Smooth muscle cell (in vitro differentiated cells): Measurements from ENCODE around the gene B3GNT4. TPM values are rescaled to one million over a fixed set of nuclear protein-coding genes. Genes with fewer than 3 reads are reported as not detected.
A peak's percentile ranks its signal among the peaks of the same experiment; 100 is the strongest.

Source experiments
- DNase-seq: peaks from one replicate; lab custom pipeline; 2025; ENCODE audit not compliant: unreplicated experiment; lab: John Stamatoyannopoulos, UW
- H2AFZ ChIP-seq: fragments of 200-600 bp; sonication (generic); 2 replicates; pipeline ENCODE4 v1.6.0; 2016; ENCODE audit warnings: antibody characterized with exemption, low read depth, mild to moderate bottlenecking
- H3F3A ChIP-seq: fragments of 200-600 bp; sonication (generic); 2 replicates; pipeline ENCODE4 v1.6.0; 2017; ENCODE audit warnings: antibody characterized with exemption, low read depth
- H3K27ac ChIP-seq: fragments of 200-600 bp; sonication (generic); 2 replicates; pipeline ENCODE4 v1.5.1; 2016; ENCODE audit warnings: low read depth, mild to moderate bottlenecking
- H3K27me3 ChIP-seq: fragments of 200-600 bp; sonication (generic); 2 replicates; pipeline ENCODE4 v1.6.1; 2016; ENCODE audit warnings: low read depth, mild to moderate bottlenecking
- H3K36me3 ChIP-seq: fragments of 200-600 bp; sonication (generic); 2 replicates; pipeline ENCODE4 v1.5.1; 2016; ENCODE audit warnings: low read depth
- H3K4me1 ChIP-seq: fragments of 200-600 bp; sonication (generic); 2 replicates; pipeline ENCODE4 v1.5.1; 2016; ENCODE audit warnings: low read depth
- H3K4me2 ChIP-seq: fragments of 200-600 bp; sonication (generic); 2 replicates; pipeline ENCODE4 v1.6.0; 2016; ENCODE audit warnings: mild to moderate bottlenecking
- H3K4me3 ChIP-seq: fragments of 200-600 bp; sonication (generic); 2 replicates; pipeline ENCODE4 v1.5.1; 2016; ENCODE audit warnings: mild to moderate bottlenecking
- H3K79me2 ChIP-seq: fragments of 200-600 bp; sonication (generic); 2 replicates; pipeline ENCODE4 v1.6.0; 2016; ENCODE audit warnings: low read depth, mild to moderate bottlenecking
- H3K9ac ChIP-seq: fragments of 200-600 bp; sonication (generic); 2 replicates; pipeline ENCODE4 v1.6.0; 2016; ENCODE audit warnings: low read depth
- H3K9me3 ChIP-seq: fragments of 200-600 bp; sonication (generic); replicated peaks from 2 replicates; pipeline ENCODE4 v1.5.1; 2016; ENCODE audit warnings: low read depth
- H4K20me1 ChIP-seq: fragments of 200-600 bp; sonication (generic); 2 replicates; pipeline ENCODE4 v1.6.0; 2016; ENCODE audit warnings: low read depth
- CTCF ChIP-seq: fragments of 200-600 bp; sonication (generic); IDR thresholded peaks from 2 replicates; pipeline ENCODE4 v1.5.1; 2017; ENCODE audit warnings: borderline replicate concordance, mild to moderate bottlenecking, antibody characterized with exemption; ENCODE audit not compliant: insufficient read depth, poor library complexity, severe bottlenecking
- WGBS: methylation state at CpG from one replicate; pipeline ENCODE4 v1.1.7; 2016; ENCODE audit warnings: low lambda C conversion rate; 5-methylcytosine and 5-hydroxymethylcytosine counted together
- polyA plus RNA-seq: library from polyadenylated mRNA; unstranded; fragments of >200 nt; fragmentation: Nextera tagmentation; extraction: Ambion mirVana; gene quantifications from 2 replicates; pipeline ENCODE4 v1.2.1, GENCODE V29; 2016
- total RNA-seq: library from RNA; depleted of rRNA; stranded (reverse); fragments of >200 nt; gene quantifications from 2 replicates; pipeline ENCODE4 v1.2.3, GENCODE V29; 2014

The B3GNT4 gene
- total RNA-seq: not detected in 2 replicates
- polyA plus RNA-seq: 0.93 and 3.2 TPM in 2 replicates

GRCh38 chr12:122203301-122204166 lies at the start of gene B3GNT4:
Gene B3GNT4 (plus strand): TSS chr12:122203709. CDS start chr12:122204619, 910 bp downstream.
- peak within 1 kb of the TSS; percentile 84 for H2AFZ ChIP-seq
- H4K20me1 ChIP-seq: peaks cover 14% of the 10 kb centered on the region
- H3K36me3 ChIP-seq: no peaks in the 10 kb centered on the region
- no peaks in the 10 kb centered on the region for H3K79me2 ChIP-seq
- no peak for TF ChIP-seq CTCF
- DNase-seq: no peak
- H3K4me2 ChIP-seq: peak within 1 kb of the TSS; percentile 97
- H3K9me3 ChIP-seq: no peaks in the 10 kb centered on the region
- 2% methylated on average over 55 of the region's 104 CpGs for WGBS
- no peak within 1 kb of the TSS for H3K27ac ChIP-seq
- no peaks in the 10 kb centered on the region for H3K4me1 ChIP-seq
- no peak within 1 kb of the TSS for H3K9ac ChIP-seq
- H3K4me3 ChIP-seq: peak within 1 kb of the TSS; percentile 60
- peaks cover 42% of the 10 kb centered on the region for H3K27me3 ChIP-seq
- H3F3A ChIP-seq: no peaks in the 10 kb centered on the region

- Histone ChIP-seq H4K20me1 (no peaks in the 10 kb centered on the region), H2AFZ (no peak overlapping the region), H3K9ac (no peak overlapping the region), H3K27ac (no peak overlapping the region), H3K9me3 (no peaks in the 10 kb centered on the region), H3K79me2 (no peaks in the 10 kb centered on the region), H3K27me3 (no peaks in the 10 kb centered on the region), H3K4me3 (no peak overlapping the region), H3K4me2 (no peak overlapping the region), H3K36me3 (no peaks in the 10 kb centered on the region), H3F3A (no peaks in the 10 kb centered on the region), H3K4me1 (no peaks in the 10 kb centered on the region)
- 76% methylated on average over 10 of the region's 10 CpGs for WGBS
- no peak for TF ChIP-seq CTCF
- DNase-seq: no peak
Measured at GRCh38 chr12:122155705-122156104, 47.8 kb upstream of the B3GNT4 start.

- H3K27me3 ChIP-seq: no peaks in the 10 kb centered on the region
- H3K4me2 ChIP-seq: no peak overlapping the region
- 94% methylated on average over 7 of the region's 7 CpGs for WGBS
- H3F3A ChIP-seq: no peaks in the 10 kb centered on the region
- H4K20me1 ChIP-seq: no peaks in the 10 kb centered on the region
- H3K9ac ChIP-seq: no peak overlapping the region
- H3K27ac ChIP-seq: no peak overlapping the region
- no peak overlapping the region for H2AFZ ChIP-seq
- no peaks in the 10 kb centered on the region for H3K9me3 ChIP-seq
- H3K4me3 ChIP-seq: no peak overlapping the region
- H3K36me3 ChIP-seq: no peaks in the 10 kb centered on the region
- no peak for DNase-seq
- TF ChIP-seq CTCF: no peak
- no peaks in the 10 kb centered on the region for H3K79me2 ChIP-seq
- no peaks in the 10 kb centered on the region for H3K4me1 ChIP-seq
Measured at GRCh38 chr12:122158700-122159285, 44.7 kb upstream of the B3GNT4 start.
